ENCODE results near the gene FABP1.

DNA sequence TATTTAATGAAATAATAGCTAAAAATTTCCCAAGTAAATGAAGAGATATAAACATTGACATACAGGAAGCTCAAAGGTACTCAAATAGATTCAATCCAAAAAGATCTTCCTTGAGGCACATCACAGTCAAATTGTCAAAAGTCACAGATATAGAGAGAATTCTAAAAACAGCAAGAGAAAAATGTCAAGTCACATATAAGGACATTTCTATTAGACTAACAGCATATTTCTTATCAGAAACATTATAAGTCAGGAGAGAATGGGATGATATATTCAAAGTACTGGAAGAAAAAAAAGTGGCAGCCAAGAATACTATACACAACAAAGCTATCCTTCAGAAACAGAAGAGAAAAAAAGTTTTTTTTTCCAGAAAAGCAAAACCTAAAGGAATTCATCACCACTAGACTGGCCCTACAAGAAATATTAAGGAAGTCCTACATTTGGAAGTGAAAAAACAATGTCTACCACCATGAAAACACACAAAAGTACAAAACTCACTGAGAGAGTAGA is 21.1 kb upstream of the FABP1 start:
- TF ChIP-seq EZH2 (IDR thresholded peaks at IDR 0.05; ENCODE audit: borderline replicate concordance, low read depth, low read length, poor library complexity, severe bottlenecking): no peak
- TF ChIP-seq, protein P1, sequence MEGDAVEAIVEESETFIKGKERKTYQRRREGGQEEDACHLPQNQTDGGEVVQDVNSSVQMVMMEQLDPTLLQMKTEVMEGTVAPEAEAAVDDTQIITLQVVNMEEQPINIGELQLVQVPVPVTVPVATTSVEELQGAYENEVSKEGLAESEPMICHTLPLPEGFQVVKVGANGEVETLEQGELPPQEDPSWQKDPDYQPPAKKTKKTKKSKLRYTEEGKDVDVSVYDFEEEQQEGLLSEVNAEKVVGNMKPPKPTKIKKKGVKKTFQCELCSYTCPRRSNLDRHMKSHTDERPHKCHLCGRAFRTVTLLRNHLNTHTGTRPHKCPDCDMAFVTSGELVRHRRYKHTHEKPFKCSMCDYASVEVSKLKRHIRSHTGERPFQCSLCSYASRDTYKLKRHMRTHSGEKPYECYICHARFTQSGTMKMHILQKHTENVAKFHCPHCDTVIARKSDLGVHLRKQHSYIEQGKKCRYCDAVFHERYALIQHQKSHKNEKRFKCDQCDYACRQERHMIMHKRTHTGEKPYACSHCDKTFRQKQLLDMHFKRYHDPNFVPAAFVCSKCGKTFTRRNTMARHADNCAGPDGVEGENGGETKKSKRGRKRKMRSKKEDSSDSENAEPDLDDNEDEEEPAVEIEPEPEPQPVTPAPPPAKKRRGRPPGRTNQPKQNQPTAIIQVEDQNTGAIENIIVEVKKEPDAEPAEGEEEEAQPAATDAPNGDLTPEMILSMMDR (conservative IDR thresholded peaks at IDR 0.05; ENCODE audit: low read depth, low read length): no peak
